GM21529 (cell line): ENCODE measurements around the gene OAS2.
"Not testable (repeated sequence)": the region's sequence is repeated elsewhere in the genome, so short reads cannot be mapped to it uniquely, and the experiment has no call there.

Source experiments
- ATAC-seq: cut with Tn5 transposase; IDR thresholded peaks from one replicate; pipeline ENCODE4 v1.9.1; 2021; ENCODE audit not compliant: unreplicated experiment

Gene OAS2

GRCh38 chr12:112947761-112948160 lies 30.6 kb upstream of the OAS2 start:
- no peak for ATAC-seq

- ATAC-seq, result no peak
Measured at GRCh38 chr12:112948806-112949205, 29.5 kb upstream of the OAS2 start.

GRCh38 chr12:112950701-112951100 lies 27.6 kb upstream of the OAS2 start:
- ATAC-seq, result no peak

- not testable (repeated sequence) for ATAC-seq
Measured at GRCh38 chr12:112957125-112957524, 21.2 kb upstream of the OAS2 start.

GRCh38 chr12:112961074-112961473 lies 17.2 kb upstream of the OAS2 start:
- ATAC-seq, result no peak

GRCh38 chr12:112961536-112961935 lies 16.8 kb upstream of the OAS2 start:
- ATAC-seq, result no peak

GRCh38 chr12:112962561-112962960 lies 15.8 kb upstream of the OAS2 start:
- ATAC-seq, result no peak

- ATAC-seq, result no peak
Measured at GRCh38 chr12:112963227-112963861, 15.0 kb upstream of the OAS2 start.

GRCh38 chr12:112964067-112964670 lies 14.2 kb upstream of the OAS2 start:
- ATAC-seq, result no peak

GRCh38 chr12:112964915-112965314 lies 13.4 kb upstream of the OAS2 start:
- ATAC-seq, result no peak

GRCh38 chr12:112965643-112966042 lies 12.7 kb upstream of the OAS2 start:
- ATAC-seq, result no peak

GRCh38 chr12:112967306-112967705 lies 11.0 kb upstream of the OAS2 start:
- no peak for ATAC-seq

- no peak for ATAC-seq
Measured at GRCh38 chr12:112967858-112968257, 10.5 kb upstream of the OAS2 start.

GRCh38 chr12:112969547-112970306 lies 8.6 kb upstream of the OAS2 start:
- no peak for ATAC-seq

GRCh38 chr12:112970391-112970790 lies 7.9 kb upstream of the OAS2 start:
- ATAC-seq, result no peak

- ATAC-seq, result no peak
Measured at GRCh38 chr12:112971248-112971647, 7.1 kb upstream of the OAS2 start.

- ATAC-seq, result no peak
Measured at GRCh38 chr12:112973011-112973735, 5.1 kb upstream of the OAS2 start.

GRCh38 chr12:112973818-112974231 lies 4.5 kb upstream of the OAS2 start:
- ATAC-seq, result no peak

GRCh38 chr12:112974904-112975303 lies 3.4 kb upstream of the OAS2 start:
- no peak for ATAC-seq

- ATAC-seq, result no peak
Measured at GRCh38 chr12:112977139-112977538, 1.2 kb upstream of the OAS2 start.

GRCh38 chr12:112977641-112978040 lies 678 bp upstream of the OAS2 start:
- no peak for ATAC-seq
